Ovary (tissue), 9 donors: ENCODE data around the gene C2orf15. TPM values are rescaled to one million over a fixed set of nuclear protein-coding genes. Genes with fewer than 3 reads are reported as not detected.

Experiments used
- DNase-seq, 5 donors: peaks; one replicate each; pipeline ENCODE4 v3.0.0-alpha.2; 2019 to 2020
- H3K27ac ChIP-seq, 2 donors: fragments of 200-600 bp; one replicate each; pipeline versions ENCODE4 v1.5.1 to v1.8.0; 2019 to 2022
- H3K27me3 ChIP-seq: fragments of 200-600 bp; one replicate; pipeline ENCODE4 v1.8.0; 2022
- H3K36me3 ChIP-seq: fragments of 200-600 bp; sonication (generic); one replicate; pipeline ENCODE4 v1.5.1; 2019
- H3K4me1 ChIP-seq: one replicate; pipeline ENCODE4 v1.8.1; 2013; ENCODE audit warnings: mild to moderate bottlenecking, moderate library complexity; ENCODE audit not compliant: insufficient read depth
- H3K4me3 ChIP-seq: fragments of 200-600 bp; sonication (generic); one replicate; pipeline ENCODE4 v1.5.1; 2017
- H3K9me3 ChIP-seq, 2 donors: fragments of 200-600 bp in 1 of 2; sonication (generic) in 1 of 2; one replicate each; pipeline versions ENCODE4 v1.5.1 to v1.8.1; 2013 to 2019; ENCODE audit warnings: mild to moderate bottlenecking in 1 of 2, moderate library complexity in 1 of 2
- EP300 ChIP-seq: sonication (generic); formaldehyde crosslinking; IDR thresholded peaks from one replicate; pipeline ENCODE4 v1.6.1; 2017; ENCODE audit warnings: antibody characterized with exemption
- POLR2A ChIP-seq: fragments of 450-650 bp; IDR thresholded peaks from one replicate; pipeline ENCODE4 v1.6.1; 2017; ENCODE audit warnings: antibody characterized with exemption, mild to moderate bottlenecking, moderate library complexity
- WGBS, 3 donors: extraction: QIAGEN DNeasy Blood & Tissue Kit in 1 of 3; methylation state at CpG; one replicate each; pipeline versions ENCODE4 v1.1.5 to v1.1.7; 2013 to 2017; 5-methylcytosine and 5-hydroxymethylcytosine counted together
- intact Hi-C, 4 donors: fragments of 100-400 bp; cut with DNase I; formaldehyde crosslinking; loops; one replicate each; pipeline versions ENCODE4 v1.11.0 to v1.15.1; 2022 to 2023
- polyA plus RNA-seq, 2 donors: library from polyadenylated mRNA; stranded (reverse); fragments of 200-250 nt in 1 of 2; fragments of 350-450 nt in 1 of 2; fragmentation: Illumina TruSeq in 1 of 2; extraction: RNeasy Lipid Tissue Mini Kit (QIAGEN cat#74804) in 1 of 2; gene quantifications; one replicate each; pipeline ENCODE4 v1.2.3, GENCODE V29; 2013 to 2014
- total RNA-seq, 7 donors: library from RNA; depleted of rRNA in 2 of 7; stranded (reverse); fragments of >200 nt in 2 of 7; fragmentation: NEBNext Ultra II Directional in 3 of 7; extraction: Animal tissue kit (Norgen Biotek cat#: 25700) in 3 of 7; gene quantifications; one replicate each; pipeline versions ENCODE4 v1.1.0 to v1.2.4, GENCODE V29; 2016 to 2023
- TF ChIP-seq, protein P1 (sequence below), 3 donors: fragments of 450-650 bp in 2 of 3; fragments of 200-600 bp in 1 of 3; IDR thresholded peaks; one replicate each; pipeline versions ENCODE4 v1.5.1 to v1.8.0; 2016 to 2022; ENCODE audit warnings: antibody characterized with exemption in 3 of 3, mild to moderate bottlenecking in 1 of 3
- donor health status: DM: no; HTN: no; CAD: no; lungs with moderate emphysema.
- donor health status: DM: no; HTN: no; CAD: no.
- donor health status: Bipolar disorder and iron deficiency.
- donor health status: DM: yes; HTN: yes; CAD: no.
- donor health status: DM: no; HTN: no; CAD: no.
- donor health status: DM: yes; HTN: yes; CAD: no.

The C2orf15 gene
- total and polyA plus RNA-seq, 9 donors: 0.24 to 3.0 (median 0.78) TPM

DNA sequence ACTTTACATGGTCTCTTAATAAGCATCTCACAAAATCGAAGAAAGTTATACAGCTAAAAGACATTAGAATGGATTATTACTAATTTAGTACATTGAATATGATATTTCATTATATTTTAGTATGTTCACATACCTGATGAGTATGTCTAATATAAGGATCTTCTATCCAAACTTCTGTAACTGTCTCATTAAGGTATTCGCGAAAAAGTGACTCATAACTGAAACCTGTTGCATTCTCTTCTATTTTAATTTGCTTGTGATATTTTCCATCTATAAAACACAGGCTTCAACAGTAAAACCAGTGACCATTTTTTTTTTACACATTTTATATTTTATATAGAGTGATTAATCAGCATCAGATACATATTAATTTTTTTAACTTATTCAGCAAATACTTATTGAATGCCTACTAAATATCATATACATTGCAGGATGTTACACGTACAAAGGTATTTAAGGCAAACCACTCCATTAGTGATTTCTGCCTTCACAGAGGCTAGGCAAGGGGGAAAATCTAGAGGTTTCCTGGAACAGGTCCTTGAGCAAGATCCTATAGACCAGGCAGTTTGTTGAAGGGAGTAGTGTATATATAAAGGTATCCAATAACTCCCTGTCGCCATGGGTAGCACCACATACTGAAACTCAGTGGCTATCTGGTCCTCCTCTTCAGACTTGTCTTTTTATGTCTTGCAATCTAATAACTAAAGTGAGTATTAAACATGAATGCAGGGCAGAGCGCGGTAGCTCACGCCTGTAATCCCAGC lies 30.1 kb downstream of the C2orf15 start:
- Histone ChIP-seq H3K27ac (no peak overlapping the region), H3K27me3 (no peaks in the 10 kb centered on the region), H3K9me3 (no peaks in the 10 kb centered on the region), H3K4me1 (no peaks in the 10 kb centered on the region), H3K36me3 (no peaks in the 10 kb centered on the region), H3K4me3 (no peak overlapping the region)
- intact Hi-C loops: no loop called here
- DNase-seq: no peak
- TF ChIP-seq EP300: no peak
- TF ChIP-seq, protein P1, sequence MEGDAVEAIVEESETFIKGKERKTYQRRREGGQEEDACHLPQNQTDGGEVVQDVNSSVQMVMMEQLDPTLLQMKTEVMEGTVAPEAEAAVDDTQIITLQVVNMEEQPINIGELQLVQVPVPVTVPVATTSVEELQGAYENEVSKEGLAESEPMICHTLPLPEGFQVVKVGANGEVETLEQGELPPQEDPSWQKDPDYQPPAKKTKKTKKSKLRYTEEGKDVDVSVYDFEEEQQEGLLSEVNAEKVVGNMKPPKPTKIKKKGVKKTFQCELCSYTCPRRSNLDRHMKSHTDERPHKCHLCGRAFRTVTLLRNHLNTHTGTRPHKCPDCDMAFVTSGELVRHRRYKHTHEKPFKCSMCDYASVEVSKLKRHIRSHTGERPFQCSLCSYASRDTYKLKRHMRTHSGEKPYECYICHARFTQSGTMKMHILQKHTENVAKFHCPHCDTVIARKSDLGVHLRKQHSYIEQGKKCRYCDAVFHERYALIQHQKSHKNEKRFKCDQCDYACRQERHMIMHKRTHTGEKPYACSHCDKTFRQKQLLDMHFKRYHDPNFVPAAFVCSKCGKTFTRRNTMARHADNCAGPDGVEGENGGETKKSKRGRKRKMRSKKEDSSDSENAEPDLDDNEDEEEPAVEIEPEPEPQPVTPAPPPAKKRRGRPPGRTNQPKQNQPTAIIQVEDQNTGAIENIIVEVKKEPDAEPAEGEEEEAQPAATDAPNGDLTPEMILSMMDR (IDR thresholded peaks at IDR 0.05): no peak
- no peak for TF ChIP-seq POLR2A
- WGBS, 3 donors: 97 to 98% (median 97%) methylated on average over 8 of the region's 8 CpGs

DNA sequence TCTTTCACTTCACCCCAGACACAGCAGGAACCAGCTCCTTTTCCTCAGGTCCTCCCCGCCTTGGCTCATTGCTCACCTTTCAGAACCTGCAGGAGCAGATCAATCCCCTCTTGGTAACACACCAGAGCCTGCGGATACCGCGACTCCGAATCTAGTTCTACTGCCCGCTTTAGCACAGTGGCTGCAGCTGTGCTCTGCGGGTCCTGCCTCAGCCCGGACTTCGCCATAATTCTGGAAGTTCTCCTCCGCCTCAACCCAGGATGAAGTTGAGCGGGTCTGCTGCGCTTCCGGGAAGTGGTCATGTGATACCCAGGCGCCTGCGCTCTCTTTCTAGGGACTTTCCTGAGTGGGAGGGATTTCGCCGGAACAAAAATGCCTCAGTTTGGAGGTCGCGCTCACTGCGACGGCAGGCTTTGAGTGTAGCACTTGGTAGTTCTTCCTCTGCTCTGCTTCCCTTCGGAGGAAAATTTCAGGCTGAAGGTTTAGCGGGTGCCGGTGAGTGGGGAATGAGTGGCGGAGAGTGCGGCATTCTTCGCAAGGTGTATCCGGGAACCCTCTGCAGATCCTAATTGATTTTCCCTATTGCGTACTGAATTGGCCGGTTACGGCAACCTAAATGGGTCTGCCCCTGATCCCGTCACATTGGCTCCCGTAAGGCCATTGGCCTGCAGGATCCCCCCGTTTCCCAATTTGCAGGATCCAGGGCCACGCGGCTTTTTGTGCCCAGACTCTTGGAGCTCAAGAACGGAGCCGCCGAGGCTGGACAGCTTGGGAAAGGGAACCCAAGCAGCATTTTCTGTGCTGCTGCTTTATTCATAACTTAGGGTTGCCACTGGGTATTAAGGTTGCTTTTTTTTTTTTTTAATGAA lies 39.5 kb downstream of the C2orf15 start, which contains the start of the genes MITD1 and MRPL30:
Gene MITD1 (minus strand): TSS at position 304 of the 869 bp plus-strand sequence. CDS start 77 bp downstream, at position 227.
Gene MRPL30 (plus strand): TSS at position 430 of the 869 bp plus-strand sequence. CDS start 5,020 bp downstream, outside the sequence.
- H3K36me3 ChIP-seq: no peaks in the 10 kb centered on the region
- no peak within 1 kb of the TSS for H3K27ac ChIP-seq

DNA sequence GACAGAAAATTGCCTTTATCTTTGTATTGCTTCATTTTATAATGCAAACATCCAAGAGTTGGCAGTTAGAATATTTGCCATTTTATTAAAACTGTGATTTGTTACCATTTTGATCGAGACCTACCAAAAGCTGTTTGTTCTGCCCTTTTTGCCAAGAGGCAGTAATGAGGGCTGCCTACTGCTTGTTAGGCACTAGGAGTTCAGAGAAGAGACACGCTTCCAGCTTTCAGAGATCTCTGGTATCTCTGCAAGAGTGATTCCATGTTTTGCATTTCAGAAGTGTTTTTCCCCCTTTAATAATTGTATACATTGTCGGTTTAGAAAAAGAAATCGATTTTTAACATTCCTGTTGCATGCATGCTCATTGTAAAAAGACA lies 40.1 kb downstream of the C2orf15 start:
- Histone ChIP-seq H3K4me3 (peak overlapping the region; percentile 78), H3K27me3 (no peaks in the 10 kb centered on the region), H3K27ac (no peak overlapping the region), H3K9me3 (no peaks in the 10 kb centered on the region), H3K4me1 (peaks cover 10% of the 10 kb centered on the region), H3K36me3 (no peaks in the 10 kb centered on the region)
- no peak for DNase-seq
- TF ChIP-seq POLR2A (no peak), EP300 (no peak)
- TF ChIP-seq, protein P1 (IDR thresholded peaks at IDR 0.05): no peak
- intact Hi-C loops: loop anchor here in 2 of 4 donors (10.0 kb wide), 2 partner anchors 153 to 303 kb away; partner anchors contain the start of genes EIF5B (in 2 of the 2) and TXNDC9 (in 2 of the 2)
- WGBS, 3 donors: 0 to 5% (median 1%) methylated on average over 4 of the region's 4 CpGs

More for the DNA sequence above, 39.5 kb downstream of the C2orf15 start, which contains the start of the genes MITD1 and MRPL30:
- TF ChIP-seq POLR2A: peak; percentile 24
- TF ChIP-seq, protein P1 (IDR thresholded peaks at IDR 0.05): no peak
- no peak for TF ChIP-seq EP300
- DNase-seq: peak; percentile 87 to 92 (median 91)
- no peaks in the 10 kb centered on the region for H3K27me3 ChIP-seq
- H3K9me3 ChIP-seq: no peaks in the 10 kb centered on the region
- intact Hi-C loops: loop anchor here in 2 of 4 donors (10.0 kb wide), 2 partner anchors 154 to 304 kb away; partner anchors contain the start of genes EIF5B (in 2 of the 2) and TXNDC9 (in 2 of the 2)
- H3K4me3 ChIP-seq: peak within 1 kb of the TSS; percentile 78
- 0 to 1% (median 0%) methylated on average over 39 of the region's 39 CpGs for WGBS, 3 donors
- peaks cover 10% of the 10 kb centered on the region for H3K4me1 ChIP-seq

DNA sequence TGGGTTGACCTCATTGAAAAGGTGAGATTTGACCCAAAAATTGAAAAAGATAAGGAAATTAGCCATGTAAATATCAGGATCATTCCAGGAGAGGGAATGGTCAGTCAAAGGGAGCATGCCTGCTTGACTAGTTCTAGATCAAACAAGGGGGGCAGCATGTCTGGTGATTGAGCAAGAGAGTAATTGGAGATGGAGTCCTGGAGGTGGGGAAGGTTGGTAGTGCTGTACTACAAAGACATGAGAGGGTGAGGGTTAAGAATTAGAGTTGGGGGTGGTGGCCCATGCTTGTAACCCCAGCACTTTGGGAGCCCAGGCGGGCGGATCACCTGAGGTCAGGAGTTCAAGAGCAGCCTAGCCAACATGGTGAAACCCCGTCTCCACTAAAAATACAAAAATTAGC lies 41.5 kb downstream of the C2orf15 start:
- intact Hi-C loops: loop anchor here in 2 of 4 donors (10.0 kb wide), 2 partner anchors 152 to 302 kb away; partner anchors contain the start of genes EIF5B (in 2 of the 2) and TXNDC9 (in 2 of the 2)
- Histone ChIP-seq H3K36me3 (no peaks in the 10 kb centered on the region), H3K27me3 (no peaks in the 10 kb centered on the region), H3K4me3 (no peak overlapping the region), H3K4me1 (peaks cover 10% of the 10 kb centered on the region), H3K27ac (no peak overlapping the region), H3K9me3 (no peaks in the 10 kb centered on the region)
- 93 to 96% (median 94%) methylated on average over 3 of the region's 3 CpGs for WGBS, 3 donors
- DNase-seq: no peak
- TF ChIP-seq POLR2A (no peak), EP300 (no peak)
- TF ChIP-seq, protein P1 (IDR thresholded peaks at IDR 0.05): no peak
